IPS-NIHi11 (cell line): ENCODE data around the gene RPS25.
A peak's percentile ranks its signal among the peaks of the same experiment; 100 is the strongest.
"Not testable (repeated sequence)": the region's sequence is repeated elsewhere in the genome, so short reads cannot be mapped to it uniquely, and the experiment has no call there.

ENCODE experiments used
- DNase-seq: peaks from one replicate; pipeline ENCODE4 v3.0.0; 2012; ENCODE audit warnings: mixed read lengths, low spot score

Gene RPS25

DNA sequence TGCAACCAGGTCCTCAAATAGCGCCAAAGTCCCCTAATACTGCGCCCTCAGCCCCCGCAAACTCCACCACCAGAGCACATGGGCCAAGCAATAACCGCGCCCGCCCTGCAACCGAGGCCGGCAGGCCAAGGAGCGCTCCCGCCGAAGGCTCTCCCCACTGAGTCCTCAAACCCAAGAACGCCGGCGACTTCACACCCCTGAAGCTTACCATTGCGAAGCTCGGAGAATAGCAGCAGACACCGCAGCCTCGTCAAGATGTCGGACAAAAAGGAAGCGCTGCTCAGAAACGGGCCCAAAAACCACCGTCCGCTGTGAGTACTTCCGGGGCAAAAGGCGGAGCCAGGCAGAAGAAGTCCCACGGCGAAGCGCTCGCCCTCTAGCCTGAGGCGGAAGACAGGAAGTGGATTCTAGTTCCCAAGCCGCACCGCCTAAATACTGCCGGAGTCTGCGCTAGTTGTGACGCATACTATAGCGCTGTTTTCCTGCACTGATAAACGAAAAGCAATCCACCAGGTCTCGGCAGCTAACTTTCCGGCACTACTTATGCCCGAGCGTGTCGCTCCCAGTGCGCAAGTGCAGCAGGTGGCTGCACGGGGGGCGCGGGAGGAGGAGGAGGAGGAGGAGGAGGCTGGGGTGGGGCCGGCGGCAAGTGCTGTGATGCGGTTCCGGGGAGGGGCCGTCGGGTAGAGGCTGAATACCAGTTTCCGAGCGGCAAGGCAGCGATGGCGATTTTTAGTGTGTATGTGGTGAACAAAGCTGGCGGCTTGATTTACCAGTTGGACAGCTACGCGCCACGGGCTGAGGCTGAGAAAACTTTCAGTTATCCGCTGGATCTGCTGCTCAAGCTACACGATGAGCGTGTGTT, at the start of gene RPS25, which contains the start of gene TRAPPC4:
RPS25 (minus strand) TSS at position 270 of the 865 bp plus-strand sequence; CDS start at position 211, 59 bp downstream.
TRAPPC4 (plus strand) TSS at position 693 of the 865 bp plus-strand sequence; CDS start at position 723, 30 bp downstream.
- peak; percentile 92 for DNase-seq

DNA sequence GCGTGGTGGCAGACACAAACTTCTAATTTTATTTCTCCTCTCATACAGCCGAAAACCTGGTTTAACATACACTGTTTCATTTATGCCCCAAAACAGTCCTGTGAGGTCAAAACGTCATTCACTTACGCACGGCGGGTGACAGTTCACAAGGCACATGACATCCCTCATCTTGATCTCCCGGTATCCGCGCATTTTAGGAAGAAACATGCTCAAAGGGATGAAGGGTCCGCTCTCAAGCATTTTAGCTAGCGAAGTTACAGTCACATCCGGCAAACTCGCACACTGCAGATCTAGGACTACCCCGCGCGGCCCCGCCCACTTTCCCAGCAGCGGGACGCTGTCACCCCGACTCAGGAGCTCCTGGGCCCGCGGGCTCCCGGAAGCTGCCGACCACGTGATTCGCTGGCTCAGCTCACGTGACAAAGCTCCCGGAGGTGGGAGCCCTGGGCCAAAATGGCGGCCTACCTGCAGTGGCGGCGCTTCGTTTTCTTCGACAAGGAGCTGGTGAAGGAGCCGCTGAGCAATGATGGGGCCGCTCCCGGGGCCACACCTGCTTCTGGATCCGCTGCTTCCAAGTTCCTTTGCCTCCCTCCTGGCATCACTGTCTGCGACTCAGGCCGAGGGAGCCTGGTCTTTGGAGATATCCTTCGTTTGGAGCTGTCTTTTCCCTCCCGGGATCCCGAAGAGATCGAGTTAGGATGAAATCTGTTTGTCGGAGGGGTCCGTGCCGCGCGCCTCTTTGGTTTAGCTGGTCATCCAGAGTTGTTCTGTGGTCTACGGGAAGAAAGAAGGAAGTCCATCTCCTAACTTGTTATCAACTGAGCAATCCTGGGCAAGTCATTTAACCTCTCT, 49.5 kb upstream of the RPS25 start, which contains the start of gene VPS11:
VPS11 (plus strand) TSS at position 448 of the 852 bp plus-strand sequence; CDS start at position 454, 6 bp downstream.
- DNase-seq, result peak; percentile 99

- peak; percentile 33 for DNase-seq
Measured at GRCh38 chr11:119065369-119065768, 47.2 kb upstream of the RPS25 start.

DNA sequence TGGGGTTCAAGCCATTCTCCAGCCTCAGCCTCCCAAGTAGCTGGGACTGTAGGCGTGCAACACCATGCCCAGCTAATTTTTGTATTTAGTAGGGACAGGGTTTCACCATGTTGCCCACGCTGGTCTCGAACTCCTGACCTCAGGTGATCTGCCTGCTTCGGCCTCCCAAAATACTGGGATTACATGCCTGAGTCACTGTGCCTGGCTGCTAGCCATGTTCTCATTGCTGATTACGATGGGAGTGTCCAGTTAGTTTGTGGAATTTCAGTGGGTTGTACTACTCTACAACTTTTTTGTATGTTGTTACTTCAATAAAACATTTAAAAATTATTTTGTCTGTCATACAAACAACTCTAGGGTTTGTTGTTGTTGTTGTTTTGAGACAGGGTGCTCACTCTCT, 44.6 kb upstream of the RPS25 start:
- no peak for DNase-seq

DNA sequence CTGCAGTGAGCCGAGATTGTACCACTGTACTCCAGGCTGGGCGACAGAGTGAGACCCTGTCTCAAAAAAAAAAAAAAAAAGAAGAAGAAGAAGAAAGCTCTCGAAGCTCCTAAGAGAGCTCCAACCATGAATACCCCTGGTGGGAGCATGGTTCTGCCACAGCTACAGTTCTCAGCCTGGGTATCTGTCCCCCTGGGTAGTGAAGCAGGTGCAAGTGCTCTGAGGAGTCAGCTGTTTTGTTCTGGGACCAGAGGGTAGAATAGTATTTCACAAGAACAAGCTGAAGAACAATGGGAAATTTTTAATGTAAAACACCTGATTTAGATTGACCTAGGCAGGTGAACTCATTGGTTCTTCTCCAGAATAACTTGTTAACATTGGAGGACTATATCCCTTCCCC, 43.1 kb upstream of the RPS25 start:
- no peak for DNase-seq

- DNase-seq, result not testable (repeated sequence)
Measured at GRCh38 chr11:119059128-119059527, 41.0 kb upstream of the RPS25 start.

DNA sequence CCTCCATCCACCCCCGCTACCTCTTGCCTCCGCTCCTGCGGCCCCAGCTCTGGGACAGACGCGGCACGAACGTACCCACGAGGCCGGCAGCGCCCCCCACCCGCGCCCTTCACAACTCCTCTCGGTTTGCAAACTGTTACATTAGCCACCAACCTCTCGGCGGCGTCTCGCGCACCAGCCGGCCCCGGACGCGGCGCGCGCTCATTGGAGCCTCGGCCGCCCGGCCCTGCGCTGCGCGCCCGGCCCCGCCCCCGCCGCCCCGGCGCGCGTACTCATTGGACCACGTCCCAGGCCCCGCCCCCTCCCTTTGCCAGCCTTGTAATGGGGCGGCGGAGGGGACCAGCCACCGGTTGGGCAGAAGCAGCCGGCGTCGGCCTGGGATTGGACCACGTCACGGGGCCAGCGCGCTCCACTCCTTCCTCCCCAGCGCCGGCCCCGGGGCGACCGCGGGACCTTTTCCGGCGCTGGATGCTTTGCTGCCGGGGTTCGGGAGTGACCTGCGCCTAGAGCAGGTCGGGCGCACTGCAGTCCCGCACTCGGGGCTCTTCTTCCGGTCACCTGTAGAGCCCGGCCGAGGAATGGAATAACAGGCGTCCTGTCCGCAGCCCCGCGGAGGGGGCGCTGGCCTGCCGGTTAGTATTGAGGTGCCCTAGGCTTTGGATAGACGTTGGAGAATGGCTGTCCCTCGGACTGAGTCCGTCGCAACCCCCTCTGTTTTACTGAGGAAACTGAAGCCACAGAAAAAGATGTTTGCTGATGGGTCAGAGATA, 39.0 kb upstream of the RPS25 start, which contains the start of gene HYOU1:
HYOU1 (minus strand) TSS at position 206 of the 770 bp plus-strand sequence. CDS start 1,045 bp downstream, outside the sequence.
- DNase-seq, result peak; percentile 99

GRCh38 chr11:119056421-119056999, 38.4 kb upstream of the RPS25 start:
- peak; percentile 80 for DNase-seq

GRCh38 chr11:119055901-119056300, 37.8 kb upstream of the RPS25 start:
- DNase-seq, result peak; percentile 11

GRCh38 chr11:119054418-119054817, 36.3 kb upstream of the RPS25 start:
- no peak for DNase-seq

- no peak for DNase-seq
Measured at GRCh38 chr11:119052163-119052814, 34.1 kb upstream of the RPS25 start.

DNA sequence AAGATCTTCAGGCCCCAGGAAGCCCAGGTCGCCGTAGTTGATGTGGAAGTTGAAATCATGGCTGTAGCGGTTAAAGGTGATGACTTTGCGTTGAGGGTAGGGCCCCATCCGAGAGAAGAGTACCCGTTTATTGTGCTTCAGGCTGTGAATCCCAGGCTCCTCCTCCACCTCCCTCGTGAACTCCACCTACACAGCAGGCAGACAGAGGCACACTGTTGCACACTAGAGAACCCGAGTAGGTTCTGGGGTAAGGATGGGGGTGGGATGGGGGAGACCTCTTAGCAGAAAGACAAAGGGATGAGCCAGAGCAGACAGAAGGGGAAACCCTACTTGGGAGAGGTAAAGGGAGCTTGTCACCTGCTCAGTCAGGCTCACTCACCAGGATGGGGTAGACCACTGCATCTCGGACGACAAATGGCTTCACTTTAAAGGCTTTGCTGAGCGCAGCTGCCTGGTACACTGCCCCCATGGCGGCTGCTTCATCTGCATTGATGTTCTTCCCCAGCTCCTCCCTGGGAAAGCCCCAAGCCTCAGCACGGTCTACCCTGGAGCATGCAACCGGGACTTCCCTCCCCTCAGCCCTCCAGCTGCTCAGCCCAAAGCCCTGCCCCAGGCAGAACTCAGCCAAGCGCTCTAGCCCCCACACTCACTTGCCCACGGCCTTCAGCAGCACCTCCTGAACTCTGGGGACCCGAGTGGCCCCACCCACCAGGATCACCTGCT, 33.5 kb upstream of the RPS25 start:
- DNase-seq, result no peak

DNA sequence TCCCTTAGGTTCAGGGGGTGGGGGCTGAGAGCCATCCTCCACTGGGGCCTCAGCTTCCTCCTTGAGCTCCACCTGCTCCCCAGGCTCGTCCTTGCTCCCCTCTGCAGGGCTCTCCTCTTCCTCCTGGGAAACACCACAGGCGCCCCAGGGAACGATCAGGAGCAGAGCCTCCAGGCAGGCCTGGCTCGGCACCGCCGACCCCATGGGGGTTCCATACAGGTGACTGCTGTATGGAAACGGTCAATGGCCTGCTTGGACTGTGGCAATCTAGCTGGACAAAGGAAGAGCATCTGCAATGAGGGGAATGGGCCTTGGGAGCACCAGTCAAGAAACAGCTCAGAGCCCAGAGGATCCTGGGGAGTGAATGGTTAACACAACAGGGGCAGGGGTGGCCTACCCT, 30.9 kb upstream of the RPS25 start:
- DNase-seq, result no peak

- no peak for DNase-seq
Measured at GRCh38 chr11:119048644-119049043, 30.5 kb upstream of the RPS25 start.

DNA sequence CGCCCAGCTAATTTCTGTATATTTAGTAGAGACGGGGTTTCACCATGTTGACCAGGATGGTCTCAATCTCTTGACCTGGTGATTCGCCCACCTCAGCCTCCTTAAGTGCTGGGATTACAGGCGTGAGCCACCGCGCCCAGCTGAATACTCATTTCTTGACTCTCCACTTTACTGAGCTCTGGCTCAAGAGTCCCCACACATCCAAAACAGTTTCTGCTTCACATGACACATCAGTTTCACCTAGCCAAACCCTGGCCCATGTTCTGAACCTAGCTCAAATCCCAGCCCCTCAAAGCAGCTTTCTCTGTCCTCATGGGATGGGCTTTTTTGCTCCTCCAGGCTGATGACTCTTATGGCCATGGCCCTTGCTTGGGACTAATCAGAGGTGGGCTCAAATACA, 29.1 kb upstream of the RPS25 start:
- DNase-seq, result no peak

- DNase-seq, result no peak
Measured at GRCh38 chr11:119046489-119046888, 28.3 kb upstream of the RPS25 start.

DNA sequence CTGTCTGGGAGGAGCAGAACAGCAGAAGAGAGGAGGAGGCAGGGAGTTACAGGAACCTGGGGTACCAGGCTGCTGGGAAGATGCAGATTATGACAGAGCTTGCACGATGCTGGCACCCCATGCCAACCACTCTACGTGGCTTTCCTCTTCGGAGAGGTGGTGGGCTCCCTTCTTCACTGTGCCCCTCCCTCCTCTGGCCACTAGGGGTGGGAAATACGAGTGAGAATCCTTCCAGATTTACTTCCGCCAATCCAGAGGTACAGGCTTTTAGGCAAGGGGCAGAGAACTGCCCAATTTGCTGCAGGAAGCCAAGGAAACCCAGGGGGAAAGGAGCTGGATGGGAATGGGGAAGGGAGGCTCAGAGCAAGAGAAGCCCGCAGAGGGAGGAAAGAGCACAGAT, 26.6 kb upstream of the RPS25 start:
- DNase-seq, result peak; percentile 56

DNA sequence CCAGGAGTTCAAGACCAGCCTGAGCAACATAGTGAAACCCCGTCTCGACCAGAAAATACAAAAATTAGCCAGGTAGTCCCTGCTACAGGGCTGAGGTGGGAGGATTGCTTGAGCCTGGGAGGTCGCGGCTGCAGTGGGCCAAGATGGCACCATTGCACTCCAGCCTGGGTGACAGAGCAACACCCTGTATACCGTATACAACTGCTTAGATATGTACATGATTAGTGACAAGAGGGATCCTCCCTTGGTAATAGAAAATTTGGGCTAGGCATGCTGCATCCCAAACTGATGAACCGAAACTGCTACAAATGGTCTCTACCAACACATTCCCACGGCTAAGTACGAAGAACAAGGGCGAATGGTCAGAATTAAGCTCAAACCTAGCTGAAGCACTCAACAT, 24.8 kb upstream of the RPS25 start:
- DNase-seq, result no peak

DNA sequence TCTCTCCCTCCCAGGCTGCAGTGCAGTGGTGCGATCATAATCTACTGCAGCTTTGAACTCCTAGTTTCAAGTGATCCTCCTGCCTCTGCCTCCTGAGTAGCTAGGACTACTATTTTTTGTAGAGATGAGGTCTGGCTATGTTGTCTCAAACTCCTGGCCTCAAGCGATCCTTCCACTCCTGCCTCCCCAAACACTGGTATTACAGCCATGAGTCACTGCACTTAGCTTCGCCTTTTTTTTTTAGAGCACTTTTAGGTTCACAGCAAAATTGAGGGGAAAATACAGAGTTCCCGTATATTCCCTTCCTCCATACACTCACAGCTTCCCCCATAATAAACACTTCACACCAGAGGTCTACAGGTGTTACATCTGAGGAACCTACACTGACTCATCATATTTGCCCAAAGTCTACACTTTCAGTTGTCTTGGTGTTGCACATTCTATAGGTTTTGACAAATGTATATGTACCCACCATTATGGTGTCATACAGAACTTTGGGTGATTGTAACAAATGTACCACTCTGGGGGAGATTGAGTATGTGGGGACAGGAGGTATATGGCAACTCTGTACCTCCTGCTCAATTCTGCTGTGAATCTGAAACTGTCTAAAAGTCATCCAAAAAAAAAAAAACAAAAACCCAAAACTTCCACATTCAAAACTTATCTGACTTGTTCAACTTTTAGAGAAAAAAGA, 23.8 kb upstream of the RPS25 start:
- DNase-seq, result no peak
